ENCODE results near the gene EPB41L4A.

GRCh38 chr5:112407240-112407639, 11.8 kb downstream of the EPB41L4A start:
- TF ChIP-seq CTCF (IDR thresholded peaks at IDR 0.05; ENCODE audit: poor library complexity) (no peak), EZH2 (IDR thresholded peaks at IDR 0.05; ENCODE audit: borderline replicate concordance) (no peak), EZH2phosphoT487 (IDR thresholded peaks at IDR 0.05; ENCODE audit: low read depth, severe bottlenecking, unreplicated experiment) (no peak)
